GM19452 (cell line): ENCODE measurements around the gene DFFB.

Experiments used
- ATAC-seq: cut with Tn5 transposase; IDR thresholded peaks from one replicate; pipeline ENCODE4 v1.9.1; 2021; ENCODE audit not compliant: unreplicated experiment

DFFB gene

DNA sequence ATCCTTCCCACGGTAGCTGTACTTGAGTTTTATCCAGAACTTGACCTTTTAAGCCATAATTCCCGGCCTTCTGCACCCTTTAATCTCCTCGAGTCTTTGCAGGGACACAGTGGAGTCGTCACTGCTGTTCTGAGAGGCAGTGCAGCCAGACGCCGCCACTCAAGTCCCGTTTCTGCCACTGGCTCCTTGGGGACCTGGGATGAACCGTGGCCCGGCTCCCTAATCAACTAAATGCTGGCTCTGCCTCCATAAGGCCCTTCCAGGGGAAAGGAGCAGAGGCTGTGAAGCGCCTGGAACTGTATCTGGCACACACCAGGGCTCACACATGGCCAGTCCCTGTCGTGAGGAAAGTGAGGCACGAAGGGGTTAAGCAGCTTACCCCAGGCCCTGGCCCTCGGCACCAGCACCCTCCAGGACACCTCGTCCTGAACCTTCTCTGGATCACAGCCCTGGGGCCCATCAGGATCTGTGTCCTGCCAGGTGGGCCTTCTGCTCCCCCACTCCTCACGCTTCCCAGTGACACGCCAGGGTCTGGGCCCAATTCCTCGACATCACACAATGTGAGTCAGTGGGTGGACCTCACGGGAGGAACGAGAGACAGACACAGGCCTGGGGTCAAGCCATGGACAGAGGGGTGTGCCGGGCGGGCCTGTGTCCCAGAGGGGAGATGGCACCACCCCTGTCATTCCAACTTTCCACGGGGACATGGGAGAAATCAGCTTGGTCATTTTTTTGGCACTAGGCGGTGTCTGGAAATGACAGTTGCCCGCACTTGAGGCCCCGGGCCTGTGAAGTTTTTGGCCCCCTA is 66.3 kb downstream of the DFFB start:
- ATAC-seq: no peak

DNA sequence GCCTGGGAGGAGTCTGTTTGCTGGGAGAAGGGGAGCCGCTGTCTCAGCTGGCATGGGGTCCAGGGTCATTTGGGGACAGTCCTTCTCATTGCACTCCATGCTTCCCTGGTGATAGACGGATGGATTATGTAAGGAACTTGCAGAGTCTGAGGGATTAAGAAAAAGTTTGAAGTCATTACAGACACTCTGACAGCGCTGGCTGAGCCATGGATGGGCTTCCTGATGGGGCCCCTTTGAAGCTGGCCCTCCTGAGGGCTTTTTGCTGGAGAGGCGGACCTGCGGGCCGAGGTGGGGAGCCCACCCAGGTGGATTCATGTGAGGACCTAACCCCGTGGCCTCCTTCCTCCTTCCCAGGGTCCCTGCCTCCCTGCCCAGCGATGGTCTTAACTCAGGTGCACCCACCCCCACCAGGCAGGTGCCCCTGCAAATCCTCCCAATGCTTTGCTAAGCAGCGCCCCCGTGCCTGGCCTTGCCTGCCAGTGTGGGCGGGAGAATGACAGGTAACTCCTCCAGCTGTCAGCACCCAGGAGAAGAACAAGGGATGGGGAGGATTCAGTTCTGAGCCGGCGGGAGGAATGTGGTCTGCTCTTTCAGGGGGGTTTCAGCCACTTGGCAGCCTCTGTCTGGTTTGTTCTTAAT is 67.0 kb downstream of the DFFB start:
- ATAC-seq: no peak

DNA sequence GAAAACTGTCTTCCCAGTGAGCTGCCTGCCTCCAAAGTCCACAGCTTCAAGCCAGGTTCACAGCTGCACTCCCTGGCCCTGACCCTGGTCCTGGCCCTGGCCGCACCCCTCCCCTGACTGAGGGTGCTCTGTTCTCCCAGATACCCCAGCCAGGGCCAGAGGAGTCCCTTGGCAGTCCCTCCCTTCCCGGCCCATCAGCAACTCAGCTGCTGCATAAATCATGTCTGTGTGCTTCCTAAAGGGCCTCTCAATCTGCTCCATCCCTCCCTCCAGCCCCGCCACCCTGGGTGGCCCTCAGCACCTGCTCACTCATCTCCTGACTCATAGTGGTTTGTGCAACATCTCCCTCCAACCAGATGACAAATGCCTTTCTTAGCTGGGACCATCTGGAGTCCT is 67.5 kb downstream of the DFFB start:
- ATAC-seq: no peak

DNA sequence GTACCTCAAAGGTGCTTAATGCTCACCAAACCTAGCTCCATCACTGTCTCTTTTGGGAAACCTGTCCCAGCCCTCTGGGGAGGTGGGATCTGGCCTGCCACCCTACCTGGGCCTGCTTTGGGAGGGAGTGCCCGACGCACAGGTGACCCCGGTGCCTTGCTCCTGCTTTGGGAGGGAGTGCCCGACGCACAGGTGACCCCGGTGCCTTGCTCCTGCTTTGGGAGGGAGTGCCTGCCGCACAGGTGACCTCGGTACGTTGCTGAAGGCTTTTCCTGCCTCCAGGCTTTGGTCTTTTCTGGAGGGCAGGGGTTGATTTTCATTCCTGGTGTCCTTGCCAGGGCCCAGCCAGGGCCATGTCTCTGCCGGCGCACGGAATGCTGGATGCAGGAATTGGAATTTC is 68.0 kb downstream of the DFFB start:
- ATAC-seq: no peak

DNA sequence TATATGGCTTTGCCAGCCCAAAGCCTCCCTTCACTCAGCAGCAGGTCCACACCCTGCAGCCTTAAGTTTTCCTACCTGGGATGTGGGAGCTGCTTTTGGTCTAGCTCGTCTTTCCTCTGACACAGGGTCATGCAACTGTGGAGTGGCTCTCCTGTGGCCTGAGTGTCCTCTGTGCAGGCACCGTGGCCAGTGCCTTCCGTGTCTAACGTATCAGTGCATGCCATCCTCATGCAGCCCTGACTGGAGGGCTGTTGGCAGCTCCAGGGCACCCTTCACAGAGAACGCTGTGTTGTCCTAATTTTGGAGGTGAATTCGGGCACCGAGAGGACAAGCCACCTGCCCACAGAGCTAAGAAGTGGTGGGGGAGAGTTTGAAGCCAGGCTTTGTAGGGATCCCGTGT is 68.5 kb downstream of the DFFB start:
- ATAC-seq: no peak

DNA sequence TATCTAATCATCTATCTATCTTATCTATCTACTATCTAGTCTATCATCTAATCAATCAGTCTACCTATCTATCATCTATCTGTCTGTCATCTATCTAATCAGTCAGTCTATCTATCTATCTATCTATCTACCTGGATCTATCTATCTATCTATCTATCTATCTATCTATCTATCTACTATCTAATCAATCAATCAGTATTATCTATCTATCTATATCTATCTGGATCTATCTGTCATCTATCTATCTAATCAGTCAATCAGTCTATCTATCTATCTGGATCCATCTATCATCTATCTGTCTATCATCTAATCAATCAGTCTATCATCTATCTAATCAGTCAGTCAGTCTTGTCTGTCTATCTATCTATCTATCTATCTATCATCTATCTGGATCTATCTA is 69.7 kb downstream of the DFFB start:
- ATAC-seq: no peak

DNA sequence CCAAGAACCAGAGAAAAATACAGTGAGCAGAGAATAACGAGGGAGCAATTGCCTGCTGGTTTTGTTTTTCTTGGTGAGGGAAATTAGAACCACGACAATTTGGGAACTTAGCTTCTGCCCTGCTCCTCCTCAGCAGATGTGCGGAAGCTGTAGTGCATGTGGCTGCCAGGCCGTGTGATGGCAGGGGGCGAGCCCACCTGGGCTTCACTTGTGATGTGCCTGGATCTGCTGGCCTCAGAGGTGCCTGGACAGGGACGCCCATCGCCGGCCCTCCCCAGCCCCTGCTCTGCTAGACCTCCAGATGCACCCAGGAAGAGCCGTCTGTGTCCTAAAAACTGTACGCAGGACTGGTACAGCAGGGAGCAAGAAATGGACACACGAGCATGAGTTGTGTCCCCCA is 71.3 kb downstream of the DFFB start:
- ATAC-seq: no peak

DNA sequence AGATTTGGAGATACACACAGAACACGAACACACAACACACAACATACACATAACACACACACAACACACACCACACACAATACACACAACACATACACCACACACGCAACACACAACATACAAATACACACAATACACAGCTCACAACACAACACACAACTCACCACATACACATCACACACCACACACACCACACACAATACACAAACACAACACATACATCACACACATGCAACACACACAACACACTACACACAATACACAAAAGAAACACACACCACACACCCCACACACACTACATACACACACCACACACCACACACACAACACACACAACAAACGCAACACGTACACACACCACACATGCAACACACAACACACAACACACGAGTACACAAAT is 71.8 kb downstream of the DFFB start:
- ATAC-seq: no peak

DNA sequence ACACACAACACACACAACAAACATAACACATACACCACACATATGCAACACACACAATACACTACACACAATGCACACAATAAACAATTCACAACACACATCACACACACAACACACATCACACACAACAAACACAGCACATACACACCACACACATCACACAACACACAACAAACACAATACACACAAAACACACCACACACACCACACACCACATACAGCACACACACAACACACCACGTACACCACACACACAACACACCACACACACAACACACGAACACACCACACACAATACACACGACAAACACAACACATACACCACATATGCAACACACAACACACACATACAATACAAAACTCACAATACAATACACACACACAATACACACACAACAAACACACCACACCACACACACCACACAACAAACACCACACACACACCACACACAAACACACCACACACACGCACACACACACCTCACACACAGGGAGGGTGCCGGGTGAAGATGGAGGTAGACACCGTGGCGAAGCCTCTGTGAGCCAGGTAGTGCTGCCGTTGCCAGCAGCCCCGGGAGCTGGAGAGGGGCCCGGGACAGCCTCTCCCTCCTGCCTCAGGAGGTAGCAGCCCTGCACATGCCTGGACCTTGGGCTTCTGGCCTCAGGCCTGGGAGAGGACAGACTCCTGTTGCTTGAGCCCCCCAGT is 73.2 kb downstream of the DFFB start:
- ATAC-seq: no peak

DNA sequence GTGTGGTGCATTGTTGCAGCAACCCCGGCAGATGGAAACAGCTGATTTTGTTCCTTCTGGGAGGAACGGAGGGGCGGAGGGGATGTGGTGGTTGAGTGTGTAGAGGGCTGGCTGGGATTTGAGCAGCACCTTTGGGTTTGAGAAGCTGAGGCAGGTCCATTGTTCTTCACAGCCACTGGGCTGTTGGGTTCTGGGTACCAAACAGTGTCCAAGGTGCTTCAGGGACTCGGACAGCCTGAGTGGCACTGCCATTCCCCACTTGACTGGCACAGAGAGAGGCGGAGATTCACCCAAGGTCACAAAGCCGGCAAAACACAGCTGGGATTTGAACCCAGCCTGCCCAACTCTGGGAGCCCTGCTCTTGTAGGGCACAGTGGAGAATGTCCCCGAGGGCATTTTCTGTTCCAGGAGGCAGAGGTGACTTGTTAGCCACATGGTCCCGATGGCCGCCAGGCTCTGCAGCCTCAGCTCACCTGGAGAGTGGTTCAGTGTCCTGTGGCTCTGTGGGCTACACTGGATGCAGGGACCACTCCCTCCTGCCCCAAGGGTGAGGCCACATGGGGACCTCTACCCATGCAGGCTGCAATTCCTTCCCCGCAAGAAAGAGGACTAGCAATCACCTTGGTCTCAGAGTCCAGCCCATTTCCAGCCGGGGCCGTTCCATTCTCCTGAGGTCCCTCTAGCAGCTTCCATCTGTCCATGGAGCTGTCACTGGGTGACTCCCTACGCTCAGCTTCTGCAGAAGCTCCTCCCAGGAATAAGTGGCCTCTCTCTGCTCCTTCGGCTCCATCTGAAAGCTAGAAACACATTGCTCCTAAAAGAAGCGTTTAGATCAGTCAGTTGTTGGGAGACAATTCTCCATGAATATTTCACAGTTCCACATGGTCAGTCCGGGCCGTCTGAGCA is 74.0 kb downstream of the DFFB start:
- ATAC-seq: no peak

DNA sequence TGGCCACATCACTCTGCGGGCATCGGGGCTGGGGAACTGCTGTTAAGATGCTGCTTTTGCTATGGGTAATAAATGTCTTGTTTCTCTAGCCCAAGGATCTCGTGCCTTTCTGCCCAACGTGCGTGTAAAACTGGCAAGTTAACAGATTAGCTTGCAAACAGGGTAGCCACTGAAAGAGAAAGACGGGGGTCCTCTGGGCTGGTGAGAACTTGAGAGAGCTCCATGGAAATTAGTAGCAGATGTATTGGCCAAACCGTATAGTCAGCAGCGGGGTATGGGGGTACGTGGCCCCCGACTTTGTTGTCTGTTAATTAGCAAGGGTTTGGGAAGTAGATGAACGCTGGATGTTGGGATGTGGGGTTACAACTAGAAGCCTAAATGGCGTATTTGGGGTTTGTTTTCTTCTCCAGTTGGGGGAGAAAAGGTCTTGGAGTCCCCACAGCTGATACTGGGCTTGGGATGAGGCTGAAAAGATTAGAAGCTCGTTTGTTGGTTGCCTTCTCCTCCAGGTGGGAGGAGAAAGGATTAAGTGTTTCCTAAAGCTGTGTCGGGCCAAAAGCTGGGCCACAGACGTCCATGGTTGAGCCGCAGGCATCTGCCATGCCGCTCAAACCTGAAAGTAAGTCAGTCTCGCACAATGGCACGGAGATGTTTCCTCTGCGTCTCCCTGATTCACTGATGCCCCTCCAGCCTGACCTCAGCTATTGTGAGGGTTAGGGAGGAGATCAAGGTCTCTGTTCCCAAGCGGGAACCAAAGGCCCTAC is 75.1 kb downstream of the DFFB start:
- no peak for ATAC-seq
